Posterior cingulate gyrus (tissue), 11 donors: ENCODE measurements around the gene RDH8.
"Not testable (repeated sequence)": the region's sequence is repeated elsewhere in the genome, so short reads cannot be mapped to it uniquely, and the experiment has no call there.

Source experiments
- DNase-seq, 10 donors: peaks; one replicate each; pipeline versions ENCODE4 v3.0.0 to v3.0.0-alpha.2; 2020 to 2021; ENCODE audit warnings: mixed read lengths in 3 of 10
- intact Hi-C: fragments of 100-400 bp; cut with DNase I; formaldehyde crosslinking; loops from one replicate; pipeline ENCODE4 v1.15.1; 2023

Gene RDH8

GRCh38 chr19:10004617-10005016, 8.7 kb upstream of the RDH8 start:
- peak in 1 of 10 donors; percentile 21 for DNase-seq
- intact Hi-C loops = no loop called here

DNA sequence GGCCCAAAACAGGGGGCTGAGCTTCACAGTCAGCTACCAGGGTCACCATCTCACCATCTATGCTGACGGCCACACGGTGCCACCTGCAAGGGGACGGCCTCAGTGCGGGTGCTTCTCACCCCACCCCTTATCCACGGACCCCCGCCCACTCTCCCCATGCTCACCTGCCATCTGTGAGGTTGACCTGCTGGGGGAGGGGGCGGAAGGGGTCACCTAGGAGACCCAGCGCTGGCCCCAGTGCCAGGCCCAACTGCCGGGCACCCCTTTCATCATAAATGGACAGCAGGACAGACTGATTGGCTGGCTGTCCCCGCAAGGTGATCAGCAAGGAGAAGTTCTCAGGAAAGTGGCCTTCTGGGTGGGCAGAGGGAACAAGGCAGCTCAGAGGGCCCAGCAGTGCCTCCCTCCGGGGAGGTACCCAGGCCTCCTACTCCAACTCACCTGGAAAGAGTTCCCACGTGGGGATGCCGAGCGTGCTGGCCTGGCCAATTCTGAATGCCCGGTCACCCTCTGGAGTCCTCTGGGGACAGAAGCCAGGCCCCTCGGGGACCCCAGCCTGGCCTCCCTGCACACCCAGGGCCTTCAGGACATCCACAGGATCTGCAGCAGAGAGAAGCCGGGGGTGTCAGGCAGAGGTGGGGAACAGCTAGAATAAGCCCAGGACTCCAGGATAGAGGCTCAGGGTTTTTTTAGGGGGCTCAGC, 7.5 kb upstream of the RDH8 start:
- intact Hi-C loops = no loop called here
- no peak for DNase-seq

- DNase-seq = no peak
- intact Hi-C loops = no loop called here
These were observed 7.0 kb upstream of the RDH8 start for GRCh38 chr19:10006335-10006708.

DNA sequence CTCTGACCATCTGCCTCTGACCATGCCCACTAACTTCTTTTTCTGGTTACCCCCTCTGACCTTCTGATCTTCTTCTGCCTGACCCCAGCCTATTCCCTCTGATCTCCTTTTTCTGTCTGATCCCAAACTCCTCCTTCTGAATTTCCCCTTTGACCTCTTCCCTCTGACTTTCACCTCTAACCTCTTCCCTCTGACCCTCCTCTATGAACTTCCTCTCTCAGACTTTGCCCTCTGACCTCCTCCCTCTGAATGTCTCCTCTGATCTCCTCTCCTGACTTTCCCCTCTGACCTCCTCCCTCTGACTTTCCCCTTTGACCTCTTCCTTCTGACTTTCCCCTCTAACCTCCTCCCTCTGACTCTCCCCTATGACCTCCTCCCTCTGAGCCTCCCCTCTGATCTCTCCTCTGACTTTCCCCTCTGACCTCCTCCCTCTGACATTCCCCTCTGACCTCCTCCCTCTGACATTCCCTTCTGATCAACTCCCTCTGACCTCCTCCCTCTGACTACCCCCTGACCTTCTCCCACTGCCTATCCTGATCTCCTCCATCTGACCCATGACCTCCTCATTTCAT, 6.4 kb upstream of the RDH8 start:
- intact Hi-C loops = no loop called here
- no peak for DNase-seq

GRCh38 chr19:10007371-10008183, 5.7 kb upstream of the RDH8 start:
- peak in 1 of 10 donors; percentile 29 for DNase-seq
- intact Hi-C loops = no loop called here

DNA sequence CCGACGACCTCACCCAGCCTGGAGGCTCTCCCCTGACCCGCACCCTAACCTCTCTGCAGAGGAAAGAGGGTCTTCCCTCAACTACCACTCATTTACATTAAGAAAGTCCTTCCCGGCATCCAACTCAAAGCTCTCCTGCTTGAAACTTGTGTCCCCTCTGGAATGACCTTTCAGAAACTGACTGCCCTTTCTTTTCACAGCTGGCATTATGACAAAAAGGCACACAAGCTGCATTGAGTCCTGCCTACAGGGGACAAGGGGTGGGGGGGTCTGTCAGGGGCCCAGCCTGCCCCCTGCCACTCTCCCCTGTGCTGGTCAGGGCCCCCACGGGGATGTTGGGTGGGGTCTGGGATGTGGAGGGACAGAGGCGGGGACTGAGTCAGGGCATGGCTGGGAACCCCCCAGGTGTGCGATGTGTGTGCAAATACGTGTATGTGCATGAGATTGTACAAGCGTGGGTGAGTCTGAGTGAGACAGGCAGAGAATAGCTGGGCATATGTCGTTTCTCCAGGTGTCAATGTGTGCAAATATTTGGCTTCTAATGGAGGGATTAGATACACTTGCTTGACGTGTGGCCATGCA, 5.0 kb upstream of the RDH8 start:
- intact Hi-C loops = no loop called here
- peak in 1 of 10 donors; percentile 24 for DNase-seq

DNA sequence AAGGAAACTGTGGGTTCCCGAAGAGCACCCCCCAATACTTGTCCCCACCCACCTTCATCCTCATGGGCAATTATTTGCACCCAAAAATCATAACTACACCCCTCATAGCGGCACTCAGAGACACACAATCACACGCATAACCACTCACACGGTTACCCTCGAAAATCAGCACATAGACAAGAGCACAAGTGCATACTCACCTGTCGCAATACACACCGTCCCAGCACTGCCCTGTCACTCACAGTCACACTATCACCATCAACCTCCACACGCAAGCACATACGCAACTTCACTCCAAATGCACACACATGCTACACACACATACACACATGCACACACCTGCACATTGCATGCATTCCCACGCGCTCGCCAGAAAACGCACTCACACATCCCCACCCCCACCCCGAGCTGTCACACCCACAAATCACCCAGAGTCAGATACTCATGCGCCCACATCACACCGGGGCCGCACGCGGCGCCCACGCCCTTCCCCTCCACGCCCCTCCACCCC, 3.5 kb upstream of the RDH8 start:
- DNase-seq = peak in 1 of 10 donors; percentile 50
- intact Hi-C loops = no loop called here

DNA sequence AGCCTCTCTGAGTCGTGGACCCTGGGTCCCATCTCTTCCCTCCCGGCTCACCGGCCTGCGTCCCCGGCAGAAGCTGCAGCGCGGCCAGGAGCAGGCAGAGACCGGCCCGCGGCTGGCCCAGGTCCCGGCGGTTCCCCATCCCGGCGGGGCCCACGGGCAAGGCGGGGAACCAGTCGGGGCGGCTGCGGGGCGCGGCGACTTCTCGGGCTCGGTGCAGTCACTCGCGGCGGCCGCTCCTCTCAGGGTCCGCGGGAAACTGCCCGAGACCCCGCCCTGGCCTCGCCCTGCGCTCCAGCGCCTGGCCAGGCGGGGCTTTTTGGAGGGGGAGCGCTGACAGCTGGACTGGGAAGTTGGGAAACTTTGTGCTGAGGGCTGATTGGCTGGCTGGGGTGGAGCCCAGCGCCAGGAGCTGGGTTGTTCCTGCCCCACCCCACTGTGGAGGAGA, 3.0 kb upstream of the RDH8 start, which contains the start of gene COL5A3:
TSS of gene COL5A3 (minus strand) at position 258 of the 445 bp plus-strand sequence. CDS start at position 139, 119 bp downstream.
- DNase-seq = peak in 1 of 10 donors; percentile 45
- intact Hi-C loops = no loop called here

GRCh38 chr19:10010939-10011338, 2.3 kb upstream of the RDH8 start:
- intact Hi-C loops = no loop called here
- peak in 1 of 10 donors; percentile 35 for DNase-seq

DNA sequence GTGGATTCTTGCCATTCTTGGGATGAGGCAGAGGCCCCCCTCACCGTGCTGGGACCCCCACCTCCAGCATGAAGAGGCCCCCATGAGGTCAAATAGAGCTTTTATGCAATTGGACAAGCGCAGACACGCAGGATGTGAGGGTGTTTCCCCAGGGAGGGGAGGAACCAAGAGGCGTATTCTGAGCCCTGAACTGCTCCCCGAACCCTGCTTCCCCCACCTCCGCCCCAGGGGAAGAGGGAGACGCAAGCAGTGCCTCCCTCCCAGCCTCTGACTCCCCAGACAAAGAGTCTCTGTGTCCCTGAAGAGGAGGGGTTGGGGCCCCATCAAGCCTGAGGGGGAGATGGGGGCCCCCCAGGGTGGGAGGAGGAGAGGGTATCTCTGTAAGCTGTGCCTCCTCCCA, 1.3 kb upstream of the RDH8 start:
- peak in 1 of 10 donors; percentile 50 for DNase-seq
- intact Hi-C loops = no loop called here

DNA sequence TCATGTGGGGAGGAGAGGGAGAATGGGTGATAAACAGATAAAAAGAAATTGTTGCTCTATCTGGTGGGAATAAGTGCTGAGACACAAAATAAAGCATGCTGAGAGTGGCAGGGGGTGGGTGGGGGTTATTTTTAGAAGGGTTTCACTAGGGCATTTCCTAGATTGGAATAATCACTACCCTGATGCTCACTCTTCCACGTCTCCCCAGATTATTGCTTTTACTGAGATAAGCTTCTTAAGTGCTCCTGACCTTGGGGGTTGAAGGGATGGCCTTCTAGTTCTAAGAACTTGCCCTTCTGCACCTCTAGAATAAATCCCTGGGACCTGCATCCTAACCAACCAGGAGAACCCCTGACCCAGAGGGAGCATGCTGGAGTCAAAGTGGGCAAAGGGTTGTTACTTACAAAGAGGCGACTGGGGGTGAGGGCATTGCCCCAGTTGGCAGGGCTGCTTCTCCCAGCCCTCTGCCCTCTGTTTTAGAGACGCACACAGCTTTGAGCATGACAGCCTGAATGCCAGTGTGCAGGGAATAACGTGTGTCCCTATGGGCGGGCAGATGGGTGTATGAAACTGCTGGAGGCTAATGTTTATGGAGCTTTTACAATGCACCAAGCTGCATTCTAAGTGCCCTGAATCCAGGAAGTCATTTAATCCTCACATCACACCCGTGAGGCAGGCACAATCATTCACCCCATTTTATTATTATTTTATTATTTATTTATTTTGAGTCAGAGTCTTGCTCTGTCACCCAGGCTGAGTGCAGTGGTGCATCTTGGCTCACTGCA, 743 bp downstream of the RDH8 start:
- intact Hi-C loops = no loop called here
- DNase-seq = peak in 2 of 10 donors; percentile 17 to 35

DNA sequence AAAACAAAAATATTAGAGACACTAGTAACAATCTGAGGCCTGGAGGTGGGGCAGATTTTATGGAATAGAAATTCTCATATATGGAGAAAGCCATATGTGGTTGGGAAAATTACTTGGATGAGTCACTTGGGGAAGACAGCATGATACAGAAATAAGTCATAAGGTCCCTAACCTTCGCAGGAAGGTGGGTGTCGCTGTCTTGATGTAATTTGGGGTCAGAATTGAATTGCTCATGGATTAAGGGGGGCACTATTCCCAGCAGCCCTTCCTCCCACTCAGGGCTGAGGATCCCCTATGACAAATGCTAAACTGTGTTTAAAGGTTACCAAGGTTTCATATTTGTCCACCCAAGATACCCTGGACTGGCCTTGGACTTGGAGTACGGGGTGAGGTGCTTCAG, 5.0 kb downstream of the RDH8 start:
- intact Hi-C loops = no loop called here
- DNase-seq = no peak

- intact Hi-C loops = no loop called here
- DNase-seq = no peak
These were observed 5.5 kb downstream of the RDH8 start for GRCh38 chr19:10018786-10019185.

- DNase-seq = no peak
- intact Hi-C loops = no loop called here
These were observed 6.0 kb downstream of the RDH8 start for GRCh38 chr19:10019246-10019645.

GRCh38 chr19:10020851-10021250, 7.6 kb downstream of the RDH8 start:
- intact Hi-C loops = no loop called here
- no peak for DNase-seq

DNA sequence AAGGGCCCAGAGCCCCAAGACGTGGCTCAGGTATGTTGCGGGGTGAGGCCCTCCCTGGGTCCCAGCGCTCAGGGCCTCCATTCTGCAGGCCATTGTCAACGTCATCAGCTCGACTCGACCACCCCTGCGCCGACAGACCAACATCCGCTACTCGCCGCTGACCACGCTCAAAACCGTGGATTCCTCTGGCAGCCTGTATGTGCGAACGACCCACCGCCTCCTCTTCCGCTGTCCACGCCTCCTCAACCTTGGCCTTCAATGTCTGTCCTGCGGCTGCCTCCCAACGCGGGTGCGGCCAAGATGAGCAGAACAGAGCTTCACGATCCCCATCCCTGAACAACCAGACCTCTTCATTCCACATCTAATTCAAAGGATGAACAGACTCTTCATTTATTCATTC, 8.2 kb downstream of the RDH8 start:
- intact Hi-C loops = no loop called here
- DNase-seq = no peak

GRCh38 chr19:10021863-10022262, 8.6 kb downstream of the RDH8 start:
- DNase-seq = no peak
- intact Hi-C loops = no loop called here

DNA sequence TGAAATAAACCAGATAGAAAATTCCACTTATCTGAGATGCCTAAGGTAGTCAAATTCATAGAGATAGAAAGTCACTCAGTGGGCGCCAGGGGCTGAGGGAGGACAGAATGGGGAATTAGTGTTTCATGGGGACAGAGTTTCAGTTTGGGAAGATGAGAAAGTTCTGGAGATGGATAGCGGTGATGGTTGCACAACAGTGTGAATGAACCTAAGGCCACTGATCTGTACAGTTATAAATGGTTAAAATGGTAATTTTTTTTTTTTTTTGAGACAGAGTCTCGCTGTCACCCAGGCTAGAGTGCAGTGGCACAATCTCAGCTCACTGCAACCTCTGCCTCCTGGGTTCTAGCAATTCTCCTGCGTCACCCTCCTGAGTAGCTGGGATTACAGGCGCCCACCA, 9.8 kb downstream of the RDH8 start:
- intact Hi-C loops, DNase-seq: not testable (repeated sequence)

DNA sequence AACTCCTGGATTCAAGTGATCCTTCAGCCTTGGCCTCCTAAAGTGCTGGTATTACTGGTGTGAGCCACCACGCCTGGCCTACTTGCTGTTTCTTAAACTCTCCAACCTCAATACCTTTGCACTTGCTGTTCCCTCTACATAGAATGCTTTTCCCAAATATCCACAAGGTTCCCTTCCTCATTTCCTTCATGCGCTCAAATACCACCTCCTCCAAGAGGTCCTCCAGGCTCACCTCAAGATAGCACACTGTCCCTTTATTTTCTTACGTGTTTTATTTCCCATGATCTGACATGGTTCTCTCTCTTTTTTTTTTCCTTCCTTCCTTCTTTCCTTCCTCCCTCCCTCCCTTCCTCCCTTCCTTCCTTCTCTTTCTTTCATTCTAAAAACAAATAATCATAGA, 13.5 kb downstream of the RDH8 start:
- DNase-seq = no peak
- intact Hi-C loops = loop anchor here (1.0 to 5.0 kb wide), 2 partner anchors 71 to 95 kb away; no protein-coding TSS in a partner anchor
